ENCODE data around the gene KCNJ8. TPM values are rescaled to one million over a fixed set of nuclear protein-coding genes. Genes with fewer than 3 reads are reported as not detected.

Gene KCNJ8
- total RNA-seq, 1 donor from 2014 or later: 1.1 TPM

- TF ChIP-seq CTCF (IDR thresholded peaks at IDR 0.05; ENCODE audit: unreplicated experiment): no peak
- Mint-ChIP-seq H3K27ac (no peak overlapping the region), H3K4me3 (ENCODE audit: low read depth) (no peak overlapping the region), H3K27me3 (no peaks in the 10 kb centered on the region), H3K36me3 (ENCODE audit: insufficient read depth) (no peaks in the 10 kb centered on the region), H3K9me3 (ENCODE audit: low read depth) (peaks cover 3% of the 10 kb centered on the region), H3K4me1 (ENCODE audit: low read depth) (peaks cover 6% of the 10 kb centered on the region)
- no peak for DNase-seq (ENCODE audit: low spot score, unreplicated experiment)
Measured at GRCh38 chr12:21763531-21763930, 11.0 kb downstream of the KCNJ8 start.

GRCh38 chr12:21759737-21760136, 14.8 kb downstream of the KCNJ8 start:
- no peak for TF ChIP-seq CTCF (IDR thresholded peaks at IDR 0.05; ENCODE audit: unreplicated experiment)
- peaks cover 6% of the 10 kb centered on the region for H3K4me1 Mint-ChIP-seq (ENCODE audit: low read depth)
- H3K27me3 Mint-ChIP-seq: no peaks in the 10 kb centered on the region
- no peak for DNase-seq (ENCODE audit: low spot score, unreplicated experiment)
- H3K9me3 Mint-ChIP-seq (ENCODE audit: low read depth): peaks cover 3% of the 10 kb centered on the region
- no peak overlapping the region for H3K4me3 Mint-ChIP-seq (ENCODE audit: low read depth)
- no peak overlapping the region for H3K27ac Mint-ChIP-seq
- no peaks in the 10 kb centered on the region for H3K36me3 Mint-ChIP-seq (ENCODE audit: insufficient read depth)

- no peak overlapping the region for H3K27ac Mint-ChIP-seq
- H3K36me3 Mint-ChIP-seq (ENCODE audit: insufficient read depth): no peaks in the 10 kb centered on the region
- no peaks in the 10 kb centered on the region for H3K4me1 Mint-ChIP-seq (ENCODE audit: low read depth)
- H3K9me3 Mint-ChIP-seq (ENCODE audit: low read depth): peaks cover 3% of the 10 kb centered on the region
- H3K27me3 Mint-ChIP-seq: peaks cover 4% of the 10 kb centered on the region
- no peak overlapping the region for H3K4me3 Mint-ChIP-seq (ENCODE audit: low read depth)
- DNase-seq (ENCODE audit: low spot score, unreplicated experiment): no peak
- no peak for TF ChIP-seq CTCF (IDR thresholded peaks at IDR 0.05; ENCODE audit: unreplicated experiment)
Measured at GRCh38 chr12:21757735-21758134, 16.8 kb downstream of the KCNJ8 start.

GRCh38 chr12:21756699-21757098, 17.8 kb downstream of the KCNJ8 start:
- no peak overlapping the region for H3K4me3 Mint-ChIP-seq (ENCODE audit: low read depth)
- H3K27me3 Mint-ChIP-seq: peaks cover 4% of the 10 kb centered on the region
- H3K27ac Mint-ChIP-seq: no peak overlapping the region
- TF ChIP-seq CTCF (IDR thresholded peaks at IDR 0.05; ENCODE audit: unreplicated experiment): no peak
- no peaks in the 10 kb centered on the region for H3K36me3 Mint-ChIP-seq (ENCODE audit: insufficient read depth)
- no peaks in the 10 kb centered on the region for H3K4me1 Mint-ChIP-seq (ENCODE audit: low read depth)
- DNase-seq (ENCODE audit: low spot score, unreplicated experiment): no peak
- peaks cover 3% of the 10 kb centered on the region for H3K9me3 Mint-ChIP-seq (ENCODE audit: low read depth)

- H3K27ac Mint-ChIP-seq: no peak overlapping the region
- H3K9me3 Mint-ChIP-seq (ENCODE audit: low read depth): peaks cover 3% of the 10 kb centered on the region
- H3K4me1 Mint-ChIP-seq (ENCODE audit: low read depth): no peaks in the 10 kb centered on the region
- peaks cover 4% of the 10 kb centered on the region for H3K27me3 Mint-ChIP-seq
- DNase-seq (ENCODE audit: low spot score, unreplicated experiment): no peak
- H3K4me3 Mint-ChIP-seq (ENCODE audit: low read depth): no peak overlapping the region
- H3K36me3 Mint-ChIP-seq (ENCODE audit: insufficient read depth): no peaks in the 10 kb centered on the region
- TF ChIP-seq CTCF (IDR thresholded peaks at IDR 0.05; ENCODE audit: unreplicated experiment): no peak
Measured at GRCh38 chr12:21751517-21751916, 23.0 kb downstream of the KCNJ8 start.
